Naive B cell (primary cell): Measurements from ENCODE around the gene ROCK2. TPM values are rescaled to one million over a fixed set of nuclear protein-coding genes. Genes with fewer than 3 reads are reported as not detected.
"Not testable (repeated sequence)": the region's sequence is repeated elsewhere in the genome, so short reads cannot be mapped to it uniquely, and the experiment has no call there.

ENCODE experiments used
- ATAC-seq, 2 donors: fragments of 150-1000 bp; cut with Tn5 transposase; 2 replicates each; pipeline ENCODE4 v1.10.0; 2021; ENCODE audit warnings: low read depth in 2 of 2, mild to moderate bottlenecking in 2 of 2, moderate library complexity in 2 of 2
- DNase-seq: peaks from one replicate; pipeline ENCODE4 v3.0.0; 2022
- H3K27ac Mint-ChIP-seq, 6 donors: one replicate each; pipeline ENCODE4 v1.8.0; 2020 to 2022; ENCODE audit warnings: mild to moderate bottlenecking in 6 of 6, mixed read lengths in 6 of 6, moderate library complexity in 5 of 6, inconsistent platforms in 2 of 6
- H3K27me3 Mint-ChIP-seq, 3 donors: one replicate each; pipeline ENCODE4 v1.8.0; 2021 to 2022; ENCODE audit warnings: mixed read lengths in 3 of 3, mild to moderate bottlenecking in 1 of 3
- H3K36me3 Mint-ChIP-seq, 2 donors: one replicate each; pipeline ENCODE4 v1.8.0; 2020 to 2022; ENCODE audit warnings: mixed read lengths in 2 of 2, inconsistent platforms in 1 of 2, mild to moderate bottlenecking in 1 of 2
- H3K4me1 Mint-ChIP-seq, 3 donors: one replicate each; pipeline ENCODE4 v1.8.0; 2020 to 2022; ENCODE audit warnings: mixed read lengths in 3 of 3, inconsistent platforms in 1 of 3, mild to moderate bottlenecking in 1 of 3, moderate library complexity in 1 of 3
- H3K4me3 Mint-ChIP-seq, 8 donors: one replicate each; pipeline ENCODE4 v1.8.0; 2020 to 2022; ENCODE audit warnings: mild to moderate bottlenecking in 8 of 8, mixed read lengths in 8 of 8, moderate library complexity in 8 of 8, inconsistent platforms in 2 of 8
- H3K9me3 Mint-ChIP-seq, 7 donors: one replicate each; pipeline ENCODE4 v1.8.0; 2020 to 2022; ENCODE audit warnings: mixed read lengths in 7 of 7, mild to moderate bottlenecking in 5 of 7, inconsistent platforms in 2 of 7, moderate library complexity in 1 of 7
- polyA plus RNA-seq, 6 donors: library from polyadenylated mRNA; unstranded; fragments of 300-500 nt; fragmentation: Illumina TruSeq; gene quantifications; one replicate each; pipeline ENCODE4 v1.2.3, GENCODE V29; 2021; ENCODE audit warnings: low read depth in 6 of 6

ROCK2 gene
- polyA plus RNA-seq, 6 donors from 2014 or later, result 3.2 to 21.2 (median 10.0) TPM

DNA sequence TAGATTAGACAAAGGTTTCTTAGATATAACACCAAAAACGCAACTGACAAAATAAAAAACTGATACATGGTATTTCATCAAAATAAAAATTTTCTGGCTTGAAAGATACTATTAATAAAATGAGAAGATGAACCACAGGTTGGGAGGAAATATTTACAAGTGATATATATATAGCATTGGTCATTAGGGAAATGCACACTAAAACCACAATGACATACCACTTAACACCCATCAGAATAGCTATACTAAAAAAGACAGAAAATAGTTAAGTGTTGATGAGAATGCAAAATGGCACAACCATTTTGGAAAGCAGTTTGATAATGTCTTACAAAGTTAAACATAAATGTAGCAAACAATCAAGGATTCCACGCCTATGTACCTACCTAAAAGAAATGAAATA lies 105.3 kb downstream of the ROCK2 start:
- peaks cover 5 to 17% (median 9%) of the 10 kb centered on the region in 3 donors for H3K4me1 Mint-ChIP-seq
- no peak for DNase-seq
- no peaks in the 10 kb centered on the region for H3K27me3 Mint-ChIP-seq
- H3K27ac Mint-ChIP-seq, result no peak overlapping the region
- H3K9me3 Mint-ChIP-seq, result no peaks in the 10 kb centered on the region
- peak overlapping the region in 1 of 8 donors; percentile 5 for H3K4me3 Mint-ChIP-seq
- no peak for ATAC-seq
- no peaks in the 10 kb centered on the region for H3K36me3 Mint-ChIP-seq

DNA sequence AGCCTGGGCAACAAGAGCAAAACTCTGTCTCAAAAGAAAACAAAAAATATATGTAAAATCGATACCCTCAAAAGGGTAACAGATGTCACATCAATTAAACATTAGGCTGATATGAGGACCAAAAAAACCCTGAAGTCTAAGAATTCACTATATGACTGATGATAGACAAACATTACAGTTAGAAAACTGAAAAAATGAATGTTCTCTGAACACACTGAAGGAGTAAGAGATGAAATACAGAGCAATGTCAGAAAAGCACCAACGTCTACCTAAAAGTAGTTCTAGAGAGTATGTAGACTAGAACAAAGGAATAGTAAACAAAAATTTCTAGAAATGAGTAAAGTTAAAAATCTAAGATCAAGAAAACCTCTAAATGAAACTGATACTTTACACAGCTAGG lies 107.3 kb downstream of the ROCK2 start:
- DNase-seq, result no peak
- H3K9me3 Mint-ChIP-seq, result no peaks in the 10 kb centered on the region
- no peak overlapping the region for H3K4me3 Mint-ChIP-seq
- no peak overlapping the region for H3K27ac Mint-ChIP-seq
- no peaks in the 10 kb centered on the region for H3K36me3 Mint-ChIP-seq
- peaks cover 5 to 17% (median 9%) of the 10 kb centered on the region in 3 donors for H3K4me1 Mint-ChIP-seq
- no peak for ATAC-seq
- H3K27me3 Mint-ChIP-seq, result no peaks in the 10 kb centered on the region

DNA sequence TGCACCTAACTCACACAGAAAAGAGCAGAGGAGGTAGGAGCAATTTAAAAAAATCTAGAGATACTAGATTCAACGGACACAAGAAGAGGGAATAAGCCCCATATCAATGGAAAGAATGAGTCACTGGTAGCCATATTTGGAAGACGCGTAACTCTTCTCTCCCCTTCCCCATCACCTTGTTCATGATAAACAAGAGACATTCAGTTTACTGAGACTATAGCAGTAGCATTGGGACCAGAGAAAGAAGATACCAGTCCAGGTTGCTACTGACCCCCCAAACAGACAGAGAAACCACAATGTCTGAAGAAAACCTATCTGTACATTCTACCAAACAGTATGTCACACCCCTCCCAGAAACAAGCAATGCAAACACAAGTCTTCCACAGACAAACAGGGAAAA lies 108.1 kb downstream of the ROCK2 start:
- Mint-ChIP-seq H3K4me1 (peaks cover 5 to 17% (median 9%) of the 10 kb centered on the region in 3 donors), H3K27ac (peak overlapping the region in 1 of 6 donors; percentile 9), H3K36me3 (no peaks in the 10 kb centered on the region)

DNA sequence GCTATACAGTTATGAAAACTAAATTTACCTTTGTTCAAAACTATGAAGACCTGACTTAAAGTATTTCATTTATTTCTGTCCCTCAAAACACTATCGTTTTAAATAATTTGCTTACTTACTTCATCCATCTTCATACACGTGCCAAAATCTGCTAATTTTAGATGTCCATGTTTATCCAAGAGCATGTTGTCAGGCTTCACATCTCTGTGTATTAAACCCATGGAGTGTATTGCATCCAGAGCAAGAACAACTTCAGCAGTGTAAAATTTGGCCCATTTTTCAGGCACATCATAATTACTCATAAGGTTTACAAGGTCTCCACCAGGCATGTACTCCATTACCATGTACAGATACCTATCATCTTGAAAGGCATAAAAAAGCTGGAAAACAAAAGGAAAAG lies 108.9 kb downstream of the ROCK2 start:
- H3K4me3 Mint-ChIP-seq, result no peak overlapping the region
- H3K27me3 Mint-ChIP-seq, result no peaks in the 10 kb centered on the region
- no peak for DNase-seq
- no peak overlapping the region for H3K27ac Mint-ChIP-seq
- no peak for ATAC-seq
- H3K4me1 Mint-ChIP-seq, result peaks cover 5 to 17% (median 9%) of the 10 kb centered on the region in 3 donors
- no peaks in the 10 kb centered on the region for H3K36me3 Mint-ChIP-seq
- no peaks in the 10 kb centered on the region for H3K9me3 Mint-ChIP-seq

More for the DNA sequence above, 108.1 kb downstream of the ROCK2 start:
- no peak for DNase-seq
- Mint-ChIP-seq H3K9me3 (no peaks in the 10 kb centered on the region), H3K27me3 (no peaks in the 10 kb centered on the region), H3K4me3 (no peak overlapping the region)
- no peak for ATAC-seq

DNA sequence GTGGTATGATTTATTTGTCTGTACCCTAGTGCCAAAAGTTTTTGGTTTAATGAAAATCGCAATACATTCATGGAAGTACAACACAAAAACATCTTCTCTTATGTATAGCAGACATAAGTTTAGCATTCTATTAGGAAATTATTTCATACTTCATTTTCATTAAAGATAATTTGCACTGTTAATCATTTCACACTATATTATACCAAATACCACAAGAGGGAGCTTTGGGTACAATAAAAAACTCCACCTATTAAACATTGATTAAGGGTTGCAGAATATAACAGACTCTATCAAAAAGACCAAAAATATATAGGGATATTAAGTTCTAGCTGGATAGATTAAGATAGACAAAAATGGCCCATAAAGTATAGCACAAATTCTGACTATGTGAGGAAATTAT lies 110.1 kb downstream of the ROCK2 start:
- Mint-ChIP-seq H3K27me3 (no peaks in the 10 kb centered on the region), H3K36me3 (no peaks in the 10 kb centered on the region), H3K4me1 (peaks cover 3 to 10% (median 6%) of the 10 kb centered on the region in 3 donors), H3K27ac (no peak overlapping the region), H3K9me3 (no peaks in the 10 kb centered on the region), H3K4me3 (no peak overlapping the region)
- no peak for ATAC-seq
- DNase-seq, result peak; percentile 1

DNA sequence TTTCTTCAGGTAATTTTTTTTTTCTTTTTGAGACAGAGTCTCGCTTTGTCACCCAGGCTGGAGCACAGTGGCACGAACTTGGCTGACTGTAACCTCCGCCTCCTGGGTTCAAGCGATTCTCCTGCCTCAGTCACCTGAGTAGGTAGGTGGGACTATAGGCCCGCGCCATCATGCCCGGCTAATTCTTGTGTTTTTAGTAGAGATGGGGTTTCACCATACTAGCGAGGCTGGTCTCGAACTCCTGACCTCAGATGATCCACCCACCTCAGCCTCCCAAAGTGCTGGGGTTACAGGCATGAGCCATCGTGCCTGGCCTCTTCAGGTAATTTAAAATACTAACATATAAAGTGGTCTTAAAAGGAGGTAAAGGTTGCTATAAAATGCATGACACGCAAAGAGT lies 113.2 kb downstream of the ROCK2 start:
- peak overlapping the region in 1 of 6 donors; percentile 10 for H3K27ac Mint-ChIP-seq
- H3K9me3 Mint-ChIP-seq, H3K4me1 Mint-ChIP-seq, ATAC-seq, H3K36me3 Mint-ChIP-seq, H3K4me3 Mint-ChIP-seq, H3K27me3 Mint-ChIP-seq, DNase-seq: not testable (repeated sequence)

DNA sequence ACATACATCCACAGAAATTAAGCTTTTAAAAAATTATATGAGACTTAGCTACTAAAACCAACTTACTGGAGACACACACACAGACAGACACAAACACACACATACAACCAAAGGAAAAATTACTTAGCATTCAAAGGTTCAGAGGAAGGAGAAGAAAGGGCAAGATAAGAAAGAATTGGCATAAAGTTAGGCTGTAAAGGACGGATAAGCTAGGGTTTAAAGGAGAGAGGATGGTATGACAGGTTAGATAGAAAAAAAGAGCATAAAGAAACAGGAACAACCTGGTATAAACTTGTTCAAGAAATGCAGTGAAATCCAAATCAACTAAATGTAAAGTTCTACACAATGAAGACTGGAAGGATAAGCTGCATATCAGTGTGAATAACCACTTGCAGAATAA lies 115.7 kb downstream of the ROCK2 start:
- peaks cover 0 to 5% (median 0%) of the 10 kb centered on the region in 3 donors for H3K4me1 Mint-ChIP-seq
- H3K27ac Mint-ChIP-seq, result no peak overlapping the region
- DNase-seq, result no peak
- H3K9me3 Mint-ChIP-seq, result no peaks in the 10 kb centered on the region
- H3K36me3 Mint-ChIP-seq, result peaks cover 0 to 17% of the 10 kb centered on the region in 2 donors
- no peak overlapping the region for H3K4me3 Mint-ChIP-seq
- no peak for ATAC-seq
- H3K27me3 Mint-ChIP-seq, result no peaks in the 10 kb centered on the region

DNA sequence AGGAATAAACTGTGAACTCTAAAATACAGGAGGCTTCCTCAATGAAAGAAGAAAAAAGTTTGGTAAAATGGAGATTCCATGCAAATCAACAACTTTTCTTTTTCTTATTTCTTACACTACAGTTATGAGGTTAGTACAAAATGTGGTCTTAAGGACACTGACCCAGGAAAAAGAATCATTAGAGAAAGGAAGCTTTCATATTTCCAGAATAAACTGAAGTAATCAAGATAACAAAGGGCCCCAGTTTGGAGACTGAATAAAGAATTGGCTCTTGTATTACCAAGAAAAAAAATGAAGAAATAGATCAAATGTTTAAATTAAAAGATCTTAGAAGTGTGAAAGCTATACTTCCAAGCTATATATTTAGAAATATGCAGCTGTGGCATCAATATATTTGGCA lies 116.8 kb downstream of the ROCK2 start:
- Mint-ChIP-seq H3K36me3 (peaks cover 0 to 20% of the 10 kb centered on the region in 2 donors), H3K9me3 (no peaks in the 10 kb centered on the region), H3K27ac (no peak overlapping the region), H3K4me1 (peaks cover 0 to 5% (median 0%) of the 10 kb centered on the region in 3 donors), H3K4me3 (no peak overlapping the region), H3K27me3 (no peaks in the 10 kb centered on the region)
- ATAC-seq, result no peak
- no peak for DNase-seq

DNA sequence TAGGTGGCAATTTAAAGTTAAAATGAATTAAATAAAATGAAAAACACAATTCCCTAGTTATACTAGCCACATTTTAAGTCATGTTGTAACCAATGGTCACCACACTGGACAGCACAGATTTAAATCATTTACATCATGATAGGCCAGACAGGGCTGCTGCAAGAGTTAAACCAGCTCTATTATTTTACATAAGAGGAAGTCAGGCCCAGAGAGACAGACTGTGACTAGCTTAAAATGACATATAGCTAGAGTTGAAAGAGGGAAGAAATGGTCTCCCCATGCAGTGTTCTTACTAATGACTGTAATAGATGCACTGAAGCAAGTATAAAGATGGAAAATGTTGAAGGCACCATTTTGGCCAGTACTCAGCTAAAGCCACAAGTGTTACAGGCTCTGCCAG lies 119.5 kb downstream of the ROCK2 start:
- no peaks in the 10 kb centered on the region for H3K27me3 Mint-ChIP-seq
- ATAC-seq (peak in 1 of 2 donors; percentile 32), DNase-seq (no peak)
- no peak overlapping the region for H3K4me3 Mint-ChIP-seq
- peaks cover 0 to 5% (median 0%) of the 10 kb centered on the region in 3 donors for H3K4me1 Mint-ChIP-seq
- peaks cover 9 to 26% of the 10 kb centered on the region in 2 donors for H3K36me3 Mint-ChIP-seq
- H3K27ac Mint-ChIP-seq, result no peak overlapping the region
- no peaks in the 10 kb centered on the region for H3K9me3 Mint-ChIP-seq

DNA sequence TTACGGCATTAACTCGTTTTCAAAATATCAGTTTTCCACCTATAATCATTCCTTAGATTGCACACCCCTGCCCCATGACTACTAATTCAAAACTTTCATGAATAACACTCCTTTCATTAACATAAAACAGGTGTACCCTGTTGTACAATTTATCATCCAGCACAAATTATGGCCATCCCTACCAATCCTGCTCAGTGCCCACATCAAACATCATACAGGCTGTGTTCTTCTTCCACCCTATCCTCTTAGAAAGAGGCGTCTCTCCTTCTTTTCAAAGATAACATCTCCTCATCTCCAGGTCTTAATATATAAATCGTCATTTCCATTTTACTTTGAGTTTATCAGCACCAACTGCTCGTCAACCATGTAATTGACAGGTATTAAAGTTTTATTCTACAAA lies 121.6 kb downstream of the ROCK2 start:
- Mint-ChIP-seq H3K4me3 (no peak overlapping the region), H3K9me3 (no peaks in the 10 kb centered on the region), H3K27me3 (no peaks in the 10 kb centered on the region), H3K4me1 (no peaks in the 10 kb centered on the region), H3K27ac (peak overlapping the region in 1 of 6 donors; percentile 92), H3K36me3 (peaks cover 17 to 26% of the 10 kb centered on the region in 2 donors)
- ATAC-seq (no peak), DNase-seq (no peak)

DNA sequence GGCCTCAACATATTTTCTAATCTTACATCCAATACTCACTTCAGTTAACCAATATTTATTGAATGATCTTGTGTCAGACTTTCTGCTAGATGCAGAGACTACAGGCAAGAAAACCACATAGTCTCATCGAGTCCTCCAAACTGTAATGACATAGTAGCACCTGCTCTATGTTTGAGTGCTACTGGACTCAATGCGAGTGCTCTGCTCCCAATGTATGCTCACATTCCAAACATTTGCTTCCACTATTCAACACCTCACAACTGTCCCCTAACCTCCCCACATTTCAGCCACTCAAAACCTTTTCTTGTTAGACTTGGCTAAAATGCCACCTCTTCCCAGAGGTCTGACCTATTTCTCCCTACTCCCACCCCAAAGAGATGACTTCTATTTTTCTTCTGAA lies 124.0 kb downstream of the ROCK2 start:
- Mint-ChIP-seq H3K27ac (peak overlapping the region in 1 of 6 donors; percentile 76), H3K4me1 (no peaks in the 10 kb centered on the region), H3K9me3 (no peaks in the 10 kb centered on the region), H3K36me3 (peaks cover 24 to 27% of the 10 kb centered on the region in 2 donors), H3K27me3 (no peaks in the 10 kb centered on the region), H3K4me3 (no peak overlapping the region)
- DNase-seq, result no peak
- ATAC-seq, result no peak

DNA sequence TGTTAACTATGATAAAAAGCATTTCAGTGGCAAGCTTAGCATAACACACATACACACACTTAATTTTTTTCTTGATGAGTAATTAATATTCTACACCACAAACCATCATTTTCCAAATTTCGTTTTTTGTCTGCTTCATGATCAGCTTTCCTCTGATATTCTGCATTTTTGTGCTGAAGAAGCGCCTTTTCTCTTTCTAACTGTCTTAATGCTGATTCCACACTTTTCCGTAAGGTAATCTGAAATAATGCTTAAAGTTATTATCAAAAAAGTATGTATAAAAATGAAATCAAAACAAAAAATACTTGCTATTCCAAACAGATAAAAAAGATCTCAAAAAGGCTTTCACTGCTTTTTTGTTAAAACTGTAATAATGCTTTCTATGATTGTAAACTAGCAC lies 129.0 kb downstream of the ROCK2 start:
- Mint-ChIP-seq H3K4me1 (peaks cover 0 to 4% (median 0%) of the 10 kb centered on the region in 3 donors), H3K27me3 (no peaks in the 10 kb centered on the region), H3K36me3 (peaks cover 29 to 39% of the 10 kb centered on the region in 2 donors), H3K9me3 (no peaks in the 10 kb centered on the region), H3K4me3 (no peak overlapping the region), H3K27ac (no peak overlapping the region)
- DNase-seq (no peak), ATAC-seq (no peak)

DNA sequence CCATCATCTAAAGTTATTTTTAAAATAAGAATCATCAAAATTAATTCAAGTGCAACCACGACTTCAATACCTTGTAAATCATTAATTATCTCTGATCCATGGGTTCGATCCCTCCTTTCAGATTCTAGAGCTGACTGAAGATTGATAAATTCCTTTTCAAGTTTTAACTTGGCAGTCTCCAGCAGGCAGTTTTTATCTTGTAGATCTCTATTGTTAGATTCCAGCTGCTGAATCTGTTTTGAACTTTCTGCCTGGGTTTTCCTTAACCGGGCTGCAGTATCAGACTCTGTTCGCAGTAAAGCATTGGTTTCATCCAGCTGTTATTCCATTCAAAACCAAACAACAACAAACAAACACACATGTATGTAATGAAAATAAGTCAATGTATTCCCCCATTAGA lies 129.7 kb downstream of the ROCK2 start:
- H3K4me3 Mint-ChIP-seq, result no peak overlapping the region
- no peak for ATAC-seq
- peaks cover 0 to 4% (median 0%) of the 10 kb centered on the region in 3 donors for H3K4me1 Mint-ChIP-seq
- no peaks in the 10 kb centered on the region for H3K27me3 Mint-ChIP-seq
- no peak for DNase-seq
- H3K9me3 Mint-ChIP-seq, result no peaks in the 10 kb centered on the region
- peaks cover 27 to 35% of the 10 kb centered on the region in 2 donors for H3K36me3 Mint-ChIP-seq
- no peak overlapping the region for H3K27ac Mint-ChIP-seq

DNA sequence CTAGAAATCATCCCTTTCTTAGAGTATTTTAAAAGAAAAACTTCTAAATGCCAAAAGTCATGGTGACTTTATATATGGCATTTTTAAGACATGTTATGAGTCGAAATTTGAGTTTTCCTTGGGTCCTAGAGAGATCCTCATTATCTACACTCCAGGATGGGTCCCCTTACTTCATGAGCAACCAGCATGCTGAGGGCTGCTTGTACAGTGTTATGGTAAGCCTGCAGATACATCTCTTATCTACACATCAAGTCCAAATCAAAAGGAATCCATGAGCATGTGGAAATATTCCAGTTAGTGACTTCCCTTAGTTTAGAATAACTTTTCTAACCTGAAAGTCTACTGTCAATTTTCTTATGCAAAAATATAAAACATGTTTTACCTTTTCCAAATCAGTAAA lies 130.5 kb downstream of the ROCK2 start:
- Mint-ChIP-seq H3K4me1 (peaks cover 0 to 4% (median 0%) of the 10 kb centered on the region in 3 donors), H3K27me3 (no peaks in the 10 kb centered on the region), H3K36me3 (peaks cover 27 to 28% of the 10 kb centered on the region in 2 donors), H3K4me3 (no peak overlapping the region), H3K27ac (no peak overlapping the region), H3K9me3 (no peaks in the 10 kb centered on the region)
- ATAC-seq (no peak), DNase-seq (no peak)

DNA sequence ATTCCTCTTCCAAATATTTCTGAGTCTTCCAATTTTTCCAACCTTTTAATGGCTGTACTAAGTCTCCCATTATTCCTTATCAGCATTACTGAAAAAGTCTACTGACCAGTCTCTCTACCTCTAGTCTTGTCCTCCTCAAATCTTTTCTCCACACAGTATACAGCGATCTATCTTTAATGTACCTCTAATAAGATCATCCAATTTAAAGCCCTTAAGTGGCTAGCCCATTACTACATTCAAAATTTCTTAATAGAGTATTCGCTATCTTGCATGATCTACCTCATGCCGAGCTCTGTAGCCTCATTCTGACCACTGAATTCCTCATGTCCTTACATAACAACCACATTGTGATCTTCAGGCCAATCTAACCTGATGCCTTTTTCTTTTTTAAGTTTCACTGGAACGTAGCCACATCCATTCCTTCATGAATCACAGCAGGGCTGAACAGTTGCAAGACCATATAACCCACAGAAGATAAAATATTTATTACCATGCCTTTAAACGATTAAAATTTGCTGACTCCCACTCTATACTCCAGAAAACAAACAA lies 131.3 kb downstream of the ROCK2 start:
- no peak for ATAC-seq
- H3K27ac Mint-ChIP-seq, result no peak overlapping the region
- no peak for DNase-seq
- no peaks in the 10 kb centered on the region for H3K9me3 Mint-ChIP-seq
- peaks cover 0 to 4% (median 0%) of the 10 kb centered on the region in 3 donors for H3K4me1 Mint-ChIP-seq
- H3K27me3 Mint-ChIP-seq, result no peaks in the 10 kb centered on the region
- no peak overlapping the region for H3K4me3 Mint-ChIP-seq
- peaks cover 27 to 28% of the 10 kb centered on the region in 2 donors for H3K36me3 Mint-ChIP-seq
